H1 (cell line): ENCODE measurements around the gene ZNRF3. TPM values are rescaled to one million over a fixed set of nuclear protein-coding genes. Genes with fewer than 3 reads are reported as not detected.

Source experiments
- CTCF ChIA-PET: fragments of 300-600 bp; sonication (Branson Sonifier 250); formaldehyde crosslinking; loops from one replicate; lab custom pipeline; 2021; ENCODE audit not compliant: partially characterized antibody; lab: Charles Lee
- POLR2A ChIA-PET: fragments of 300-600 bp; sonication (Branson Sonifier 250); formaldehyde crosslinking; loops from one replicate; lab custom pipeline; 2021; ENCODE audit warnings: inconsistent platforms; ENCODE audit not compliant: partially characterized antibody; lab: Charles Lee
- DNase-seq, 2 experiments: peaks; one replicate each; pipeline versions ENCODE4 v3.0.0 to v3.0.0-alpha.2; 2010 to 2022; ENCODE audit warnings: low spot score in 2 of 2, low read depth in 1 of 2, mixed read lengths in 1 of 2
- FAIRE-seq: peaks from 2 replicates; lab custom pipeline; 2011; peaks lifted over from hg19 to GRCh38; lab: Jason Lieb, UNC
- H2AFZ ChIP-seq: 2 replicates; pipeline ENCODE4 v1.8.1; 2012; ENCODE audit warnings: low read length, inconsistent platforms
- H2AK5ac ChIP-seq: 2 replicates; pipeline ENCODE4 v1.6.1; 2013; ENCODE audit warnings: low read depth, low read length
- H2BK120ac ChIP-seq: replicated peaks from 2 replicates; pipeline ENCODE3; 2013; ENCODE audit warnings: low read depth, low read length, inconsistent platforms
- H2BK12ac ChIP-seq: 2 replicates; pipeline ENCODE4 v1.6.1; 2013; ENCODE audit warnings: low read depth, low read length
- H2BK15ac ChIP-seq: 2 replicates; pipeline ENCODE4 v1.6.1; 2013; ENCODE audit warnings: low read length
- H2BK20ac ChIP-seq: 2 replicates; pipeline ENCODE4 v1.6.1; 2013; ENCODE audit warnings: low read length
- H2BK5ac ChIP-seq: 2 replicates; pipeline ENCODE4 v1.6.1; 2013; ENCODE audit warnings: low read depth, low read length
- H3K14ac ChIP-seq: 2 replicates; pipeline ENCODE4 v1.6.1; 2013; ENCODE audit warnings: inconsistent platforms; ENCODE audit not compliant: insufficient read length
- H3K18ac ChIP-seq: 2 replicates; pipeline ENCODE4 v1.6.1; 2013; ENCODE audit warnings: low read length; ENCODE audit errors: extremely low read depth
- H3K23ac ChIP-seq: 2 replicates; pipeline ENCODE4 v1.6.1; 2013; ENCODE audit warnings: inconsistent platforms; ENCODE audit not compliant: insufficient read length
- H3K23me2 ChIP-seq: 2 replicates; pipeline ENCODE4 v1.6.1; 2013; ENCODE audit warnings: low read depth, low read length
- H3K27ac ChIP-seq: 2 replicates; pipeline ENCODE4 v1.6.1; 2011; ENCODE audit warnings: low read depth, low read length, inconsistent platforms
- H3K27me3 ChIP-seq, 4 experiments: replicated peaks in 1 of 4; 1 replicate in 1 of 4; 2 replicates in 3 of 4; pipeline versions ENCODE4 v1.6.1 to v1.8.1; 2011 to 2013; ENCODE audit warnings: low read length in 3 of 4, mild to moderate bottlenecking in 3 of 4, inconsistent platforms in 2 of 4, mixed read lengths in 2 of 4, moderate library complexity in 1 of 4; ENCODE audit not compliant: control insufficient read depth in 3 of 4, insufficient read depth in 3 of 4; ENCODE audit errors: extremely low read depth in 1 of 4
- H3K36me3 ChIP-seq, 4 experiments: 2 replicates each; pipeline versions ENCODE4 v1.6.1 to v1.8.1; 2011 to 2013; ENCODE audit warnings: mild to moderate bottlenecking in 4 of 4, low read length in 3 of 4, moderate library complexity in 2 of 4, control low read depth in 1 of 4, inconsistent platforms in 1 of 4; ENCODE audit not compliant: insufficient read depth in 4 of 4, control insufficient read depth in 2 of 4
- H3K4ac ChIP-seq: replicated peaks from 2 replicates; pipeline ENCODE3; 2013; ENCODE audit warnings: low read length, low read depth, mixed read lengths, inconsistent platforms; ENCODE audit not compliant: insufficient read length
- H3K4me1 ChIP-seq, 4 experiments: replicated peaks in 1 of 4; 1 replicate in 1 of 4; 2 replicates in 3 of 4; pipeline versions ENCODE4 v1.6.1 to v1.8.1; 2011 to 2013; ENCODE audit warnings: low read length in 3 of 4, inconsistent platforms in 2 of 4, mixed read lengths in 1 of 4; ENCODE audit not compliant: insufficient read depth in 4 of 4, control insufficient read depth in 3 of 4
- H3K4me2 ChIP-seq, 2 experiments: 2 replicates each; pipeline versions ENCODE4 v1.6.1 to v1.8.1; 2011 to 2013; ENCODE audit warnings: low read depth in 2 of 2, low read length in 2 of 2, control low read depth in 1 of 2, inconsistent platforms in 1 of 2, mild to moderate bottlenecking in 1 of 2; ENCODE audit not compliant: insufficient read depth in 1 of 2
- H3K4me3 ChIP-seq, 4 experiments: fragments of 200-600, 300-600 bp in 1 of 4; sonication (generic), shearing (Covaris generic), sonication (Bioruptor Twin) in 1 of 4; 2 replicates each; pipeline versions ENCODE4 v1.5.1 to v1.8.1; 2011 to 2016; ENCODE audit warnings: low read length in 4 of 4, low read depth in 3 of 4, control low read depth in 2 of 4, inconsistent platforms in 2 of 4, mild to moderate bottlenecking in 2 of 4, mixed read lengths in 1 of 4, moderate library complexity in 1 of 4; ENCODE audit not compliant: insufficient read depth in 2 of 4; ENCODE audit errors: extremely low read depth in 1 of 4
- H3K56ac ChIP-seq: replicated peaks from 2 replicates; pipeline ENCODE3; 2013; ENCODE audit warnings: low read depth, mild to moderate bottlenecking, mixed read lengths, low read length, inconsistent platforms; ENCODE audit not compliant: insufficient read length
- H3K79me1 ChIP-seq: 2 replicates; pipeline ENCODE4 v1.6.1; 2013; ENCODE audit warnings: low read depth, low read length, control low read depth
- H3K79me2 ChIP-seq, 2 experiments: 2 replicates each; pipeline versions ENCODE4 v1.6.1 to v1.8.1; 2012 to 2013; ENCODE audit warnings: low read length in 2 of 2, mild to moderate bottlenecking in 2 of 2, inconsistent platforms in 1 of 2; ENCODE audit not compliant: insufficient read depth in 2 of 2, control insufficient read depth in 1 of 2
- H3K9ac ChIP-seq, 4 experiments: replicated peaks in 1 of 4; 1 replicate in 1 of 4; 2 replicates in 3 of 4; pipeline versions ENCODE4 v1.6.1 to v1.8.1; 2011 to 2013; ENCODE audit warnings: low read depth in 3 of 4, low read length in 3 of 4, control low read depth in 2 of 4, mild to moderate bottlenecking in 2 of 4, moderate library complexity in 2 of 4, inconsistent platforms in 1 of 4; ENCODE audit errors: extremely low read depth in 1 of 4
- H3K9me3 ChIP-seq, 2 experiments: 2 replicates each; pipeline versions ENCODE4 v1.6.1 to v1.8.1; 2012 to 2013; ENCODE audit warnings: mild to moderate bottlenecking in 2 of 2, moderate library complexity in 2 of 2, control low read depth in 1 of 2, inconsistent platforms in 1 of 2, low read depth in 1 of 2, low read length in 1 of 2, mixed read lengths in 1 of 2; ENCODE audit not compliant: insufficient read depth in 2 of 2
- H4K20me1 ChIP-seq, 2 experiments: replicated peaks in 1 of 2; 2 replicates each; pipeline versions ENCODE3 to v1.8.1; 2011 to 2013; ENCODE audit warnings: inconsistent platforms in 2 of 2, low read length in 2 of 2, mild to moderate bottlenecking in 1 of 2; ENCODE audit not compliant: insufficient read depth in 2 of 2, control insufficient read depth in 1 of 2
- H4K5ac ChIP-seq: 2 replicates; pipeline ENCODE4 v1.6.1; 2013; ENCODE audit warnings: low read length, low read depth, mixed read lengths, inconsistent platforms; ENCODE audit not compliant: insufficient read length
- H4K8ac ChIP-seq: 2 replicates; pipeline ENCODE4 v1.8.0; 2013; ENCODE audit warnings: mild to moderate bottlenecking, moderate library complexity, low read length, inconsistent platforms; ENCODE audit not compliant: insufficient read depth; ENCODE audit errors: extremely low read depth
- H4K91ac ChIP-seq: replicated peaks from 2 replicates; pipeline ENCODE3; 2013; ENCODE audit warnings: low read length, mixed read lengths, inconsistent platforms; ENCODE audit not compliant: insufficient read length
- BRCA1 ChIP-seq: IDR thresholded peaks from 2 replicates; pipeline ENCODE4 v1.6.1; 2012; ENCODE audit warnings: low read depth, low read length, improper control_type of control experiment
- SIN3A ChIP-seq, 2 experiments: IDR thresholded peaks in 1 of 2; conservative IDR thresholded peaks in 1 of 2; 2 replicates each; pipeline ENCODE4 v1.6.1; 2011 to 2012; ENCODE audit warnings: low read length in 2 of 2, improper control_type of control experiment in 1 of 2, low read depth in 1 of 2, mild to moderate bottlenecking in 1 of 2
- SP2 ChIP-seq: IDR thresholded peaks from 2 replicates; pipeline ENCODE4 v1.6.1; 2012; ENCODE audit warnings: mild to moderate bottlenecking, low read length, inconsistent platforms
- SRF ChIP-seq: IDR thresholded peaks from 2 replicates; pipeline ENCODE4 v1.6.1; 2011; ENCODE audit warnings: mild to moderate bottlenecking, low read depth, low read length, moderate library complexity
- WGBS, 2 experiments: shearing (Covaris generic) in 1 of 2; methylation state at CpG; one replicate each; pipeline versions ENCODE4 v1.1.6 to v1.1.7; 2013 to 2015; ENCODE audit warnings: low lambda C conversion rate in 2 of 2, mixed read lengths in 2 of 2, inconsistent platforms in 1 of 2, low coverage in 1 of 2, missing lambda C conversion rate in 1 of 2; ENCODE audit not compliant: insufficient replicate concordance in 2 of 2, insufficient coverage in 1 of 2, insufficient read length in 1 of 2; ENCODE audit errors: extremely low coverage in 1 of 2, missing lambda C conversion rate in 1 of 2; 5-methylcytosine and 5-hydroxymethylcytosine counted together
- polyA plus RNA-seq, 7 experiments: library from polyadenylated mRNA; depleted of rRNA in 3 of 7; stranded (reverse) in 5 of 7; unstranded in 2 of 7; fragments of >200 nt in 5 of 7; fragments of 200-250 nt in 2 of 7; gene quantifications; 1 replicate in 5 of 7; 2 replicates in 1 of 7; 4 replicates in 1 of 7; pipeline versions ENCODE4 v1.2.1 to v1.2.3, GENCODE V29; 2011 to 2013; ENCODE audit warnings: missing spikeins in 2 of 7, mixed read lengths in 2 of 7
- total RNA-seq: library from RNA; stranded (reverse); fragmentation: NEBNext Ultra II Directional; extraction: Animal tissue kit (Norgen Biotek cat#: 25700); gene quantifications from 2 replicates; pipeline ENCODE4 v1.2.1, GENCODE V29; 2021
- TF ChIP-seq, protein P1 (sequence below): IDR thresholded peaks from 2 replicates; pipeline ENCODE4 v1.6.1; 2012; ENCODE audit warnings: inconsistent platforms
- TF ChIP-seq, protein P2 (sequence below): IDR thresholded peaks from 2 replicates; pipeline ENCODE4 v1.6.1; 2011; ENCODE audit warnings: low read length, improper control_type of control experiment
- TF ChIP-seq, protein P3 (sequence below): IDR thresholded peaks from 2 replicates; pipeline ENCODE4 v1.6.1; 2012; ENCODE audit warnings: low read length, inconsistent platforms

The ZNRF3 gene
- total and polyA plus RNA-seq, 2 of the 8 experiments (the other 6 are each of a cell fraction or from before 2014, with no cell fraction given), result 14.1 to 21.7 TPM

DNA sequence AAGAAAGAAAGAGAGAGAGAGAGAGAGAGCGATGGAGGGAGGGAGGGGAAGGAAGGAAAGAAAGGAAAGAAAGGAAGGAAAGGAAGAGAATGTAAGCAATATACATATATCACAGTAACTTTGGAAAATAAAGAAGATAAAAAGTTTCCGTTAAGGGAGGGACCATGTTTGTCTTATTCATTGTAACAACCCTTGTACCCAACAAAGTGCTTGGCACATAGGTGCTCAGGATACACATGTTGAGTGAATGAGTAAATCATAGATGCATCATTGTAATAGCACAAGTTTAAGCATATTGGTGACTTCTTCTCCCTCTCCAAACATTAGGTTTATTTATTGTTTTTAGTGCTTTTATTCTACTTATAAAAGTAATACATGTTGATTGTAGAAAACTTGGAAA lies 39.7 kb upstream of the ZNRF3 start:
- FAIRE-seq, result no peak
- no peaks in the 10 kb centered on the region for H4K20me1 ChIP-seq
- H3K27me3 ChIP-seq, result no peaks in the 10 kb centered on the region; a peak in 1 of 7 replicates
- no peak overlapping the region for H2BK15ac ChIP-seq
- TF ChIP-seq SP2, result no peak
- TF ChIP-seq SIN3A (conservative IDR thresholded peaks at IDR 0.05 in 1 of 2, IDR thresholded peaks at IDR 0.05 in 1 of 2; ENCODE audit: low read depth in 1 of 2, low read length in 2 of 2), result no peak
- TF ChIP-seq, protein P1, sequence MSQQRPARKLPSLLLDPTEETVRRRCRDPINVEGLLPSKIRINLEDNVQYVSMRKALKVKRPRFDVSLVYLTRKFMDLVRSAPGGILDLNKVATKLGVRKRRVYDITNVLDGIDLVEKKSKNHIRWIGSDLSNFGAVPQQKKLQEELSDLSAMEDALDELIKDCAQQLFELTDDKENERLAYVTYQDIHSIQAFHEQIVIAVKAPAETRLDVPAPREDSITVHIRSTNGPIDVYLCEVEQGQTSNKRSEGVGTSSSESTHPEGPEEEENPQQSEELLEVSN, result no peak
- TF ChIP-seq SRF, result no peak
- TF ChIP-seq BRCA1, result no peak
- TF ChIP-seq, protein P2, sequence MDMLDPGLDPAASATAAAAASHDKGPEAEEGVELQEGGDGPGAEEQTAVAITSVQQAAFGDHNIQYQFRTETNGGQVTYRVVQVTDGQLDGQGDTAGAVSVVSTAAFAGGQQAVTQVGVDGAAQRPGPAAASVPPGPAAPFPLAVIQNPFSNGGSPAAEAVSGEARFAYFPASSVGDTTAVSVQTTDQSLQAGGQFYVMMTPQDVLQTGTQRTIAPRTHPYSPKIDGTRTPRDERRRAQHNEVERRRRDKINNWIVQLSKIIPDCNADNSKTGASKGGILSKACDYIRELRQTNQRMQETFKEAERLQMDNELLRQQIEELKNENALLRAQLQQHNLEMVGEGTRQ, result no peak
- TF ChIP-seq, protein P3, sequence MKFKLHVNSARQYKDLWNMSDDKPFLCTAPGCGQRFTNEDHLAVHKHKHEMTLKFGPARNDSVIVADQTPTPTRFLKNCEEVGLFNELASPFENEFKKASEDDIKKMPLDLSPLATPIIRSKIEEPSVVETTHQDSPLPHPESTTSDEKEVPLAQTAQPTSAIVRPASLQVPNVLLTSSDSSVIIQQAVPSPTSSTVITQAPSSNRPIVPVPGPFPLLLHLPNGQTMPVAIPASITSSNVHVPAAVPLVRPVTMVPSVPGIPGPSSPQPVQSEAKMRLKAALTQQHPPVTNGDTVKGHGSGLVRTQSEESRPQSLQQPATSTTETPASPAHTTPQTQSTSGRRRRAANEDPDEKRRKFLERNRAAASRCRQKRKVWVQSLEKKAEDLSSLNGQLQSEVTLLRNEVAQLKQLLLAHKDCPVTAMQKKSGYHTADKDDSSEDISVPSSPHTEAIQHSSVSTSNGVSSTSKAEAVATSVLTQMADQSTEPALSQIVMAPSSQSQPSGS, result no peak
- H3K4ac ChIP-seq, result no peak overlapping the region
- no peak overlapping the region for H3K18ac ChIP-seq
- H3K56ac ChIP-seq, result no peak overlapping the region
- ChIA-PET POLR2A (interaction anchor here (1.1 kb wide), 1 partner anchor 239 kb away, joined by 3 read pairs; no protein-coding TSS in a partner anchor), CTCF (interaction anchor here (0.7 to 3.2 kb wide), 2 partner anchors 18 to 197 kb away, joined by 4 to 15 read pairs; no protein-coding TSS in a partner anchor)
- H3K23me2 ChIP-seq, result no peaks in the 10 kb centered on the region
- H3K14ac ChIP-seq, result no peak overlapping the region
- no peaks in the 10 kb centered on the region for H3K4me1 ChIP-seq
- no peaks in the 10 kb centered on the region for H3K9me3 ChIP-seq
- no peak overlapping the region for H4K8ac ChIP-seq
- no peak overlapping the region for H3K27ac ChIP-seq
- no peak for DNase-seq
- H4K5ac ChIP-seq, result no peak overlapping the region
- no peaks in the 10 kb centered on the region for H3K79me2 ChIP-seq
- H2BK120ac ChIP-seq, result no peak overlapping the region
- no peak overlapping the region for H3K9ac ChIP-seq
- H2BK12ac ChIP-seq, result no peak overlapping the region
- H3K4me3 ChIP-seq, result no peak overlapping the region
- H2AFZ ChIP-seq, result no peak overlapping the region
- WGBS, 2 experiments, result 81% methylated on average over 2 of the region's 2 CpGs; no CpG with 5 or more reads in 1 of the 2 experiments
- no peak overlapping the region for H2BK5ac ChIP-seq
- no peak overlapping the region for H4K91ac ChIP-seq
- H2BK20ac ChIP-seq, result no peak overlapping the region
- no peaks in the 10 kb centered on the region for H3K79me1 ChIP-seq
- no peak overlapping the region for H3K4me2 ChIP-seq
- no peaks in the 10 kb centered on the region for H3K36me3 ChIP-seq
- no peak overlapping the region for H2AK5ac ChIP-seq
- no peak overlapping the region for H3K23ac ChIP-seq
